ENCODE data around the gene ZNF543. TPM values are rescaled to one million over a fixed set of nuclear protein-coding genes. Genes with fewer than 3 reads are reported as not detected.

ZNF543 gene
- total RNA-seq, 1 experiment from 2014 or later = 8.4 TPM

GRCh38 chr19:57293719-57294118 is 26.6 kb upstream of the ZNF543 start:
- Histone ChIP-seq H4K20me1 (ENCODE audit: control insufficient read depth, insufficient read depth, insufficient read length) (no peaks in the 10 kb centered on the region), H3T11ph (ENCODE audit: low read length) (no peak overlapping the region), H2BK5ac (ENCODE audit: insufficient read length, low read length) (no peak overlapping the region), H2BK12ac (ENCODE audit: insufficient read length, low read depth, low read length) (no peak overlapping the region), H3K9me3 (ENCODE audit: control insufficient read depth, low read depth, low read length) (no peaks in the 10 kb centered on the region), H3K23me2 (ENCODE audit: insufficient read length, low read depth, low read length, poor library complexity, severe bottlenecking) (no peaks in the 10 kb centered on the region), H2AK5ac (ENCODE audit: insufficient read length, low read length) (no peak overlapping the region), H3K14ac (ENCODE audit: insufficient read depth, low read length) (no peak overlapping the region), H3K56ac (ENCODE audit: insufficient read length, low read depth, low read length) (no peak overlapping the region), H3K27ac (ENCODE audit: insufficient read length, low read depth, low read length) (no peak overlapping the region), H4K91ac (ENCODE audit: insufficient read length, low read depth, low read length) (no peak overlapping the region), H3K18ac (ENCODE audit: insufficient read length, low read depth, low read length) (no peak overlapping the region), H3K79me2 (ENCODE audit: insufficient read depth, low read length) (peaks cover 5% of the 10 kb centered on the region), H3K4me1 (ENCODE audit: insufficient read depth, low read length) (no peaks in the 10 kb centered on the region), H4K5ac (ENCODE audit: insufficient read length, low read depth, low read length) (no peak overlapping the region), H3K23ac (ENCODE audit: insufficient read length, low read depth, low read length) (no peak overlapping the region), H2BK20ac (ENCODE audit: low read depth, low read length, poor library complexity, severe bottlenecking) (no peak overlapping the region), H3K4ac (ENCODE audit: low read depth, low read length) (no peak overlapping the region), H3K4me2 (ENCODE audit: insufficient read depth, insufficient read length, low read length) (no peak overlapping the region), H3K27me3 (ENCODE audit: insufficient read depth, low read length) (no peaks in the 10 kb centered on the region), H3K9ac (ENCODE audit: extremely low read depth, insufficient read length, low read length) (no peak overlapping the region), H2BK15ac (ENCODE audit: low read depth, low read length) (no peak overlapping the region), H2BK120ac (ENCODE audit: low read depth, low read length, poor library complexity, severe bottlenecking) (no peak overlapping the region), H2AFZ (ENCODE audit: low read length) (no peak overlapping the region), H3K79me1 (ENCODE audit: insufficient read depth, low read depth, low read length, poor library complexity, severe bottlenecking) (peaks cover 9% of the 10 kb centered on the region), H4K8ac (replicated peaks; ENCODE audit: insufficient read length, low read depth, low read length) (no peak overlapping the region)
- H3K4me3 Mint-ChIP-seq = no peak overlapping the region
- no peaks in the 10 kb centered on the region for H3K27me3 Mint-ChIP-seq (ENCODE audit: low read depth)
- H3K9me3 Mint-ChIP-seq = peaks cover 0 to 13% of the 10 kb centered on the region in 2 experiments; a peak in 3 of 5 replicates
- no peak for TF ChIP-seq CTCF (conservative IDR thresholded peaks at IDR 0.05)
- DNase-seq = no peak
- no CpG with 5 or more reads among the region's 1 CpG for WGBS (ENCODE audit: extremely low coverage, insufficient read length, low lambda C conversion rate)
- H3K4me1 Mint-ChIP-seq = peaks cover 0 to 4% of the 10 kb centered on the region in 2 experiments; a peak in 1 of 4 replicates
- no peak overlapping the region for H3K27ac Mint-ChIP-seq
- H3K36me3 Mint-ChIP-seq (ENCODE audit: insufficient read depth in 1 of 3, low read depth in 3 of 3) = peaks cover 74 to 90% (median 84%) of the 10 kb centered on the region in 3 experiments

Data from H9 (cell line).